Mesothelial cell of epicardium (in vitro differentiated cells): ENCODE data around the gene SLC22A2. TPM values are rescaled to one million over a fixed set of nuclear protein-coding genes. Genes with fewer than 3 reads are reported as not detected.

ENCODE experiments used
- DNase-seq, 2 experiments: peaks; one replicate each; pipeline ENCODE4 v3.0.0; 2021; ENCODE audit warnings: low spot score in 2 of 2; ENCODE audit not compliant: unreplicated experiment in 2 of 2
- H3K27ac Mint-ChIP-seq: 2 replicates; pipeline ENCODE4 v1.8.0; 2021; ENCODE audit warnings: mixed read lengths
- H3K27me3 Mint-ChIP-seq: 2 replicates; pipeline ENCODE4 v1.8.0; 2021; ENCODE audit warnings: low read depth, mixed read lengths
- H3K36me3 Mint-ChIP-seq: 2 replicates; pipeline ENCODE4 v1.8.0; 2021; ENCODE audit warnings: mixed read lengths
- H3K4me1 Mint-ChIP-seq: 2 replicates; pipeline ENCODE4 v1.8.0; 2021; ENCODE audit warnings: mixed read lengths
- H3K4me3 Mint-ChIP-seq: 2 replicates; pipeline ENCODE4 v1.8.0; 2021; ENCODE audit warnings: mild to moderate bottlenecking, moderate library complexity, mixed read lengths
- H3K9me3 Mint-ChIP-seq: 2 replicates; pipeline ENCODE4 v1.8.0; 2021; ENCODE audit warnings: mixed read lengths
- total RNA-seq: library from RNA; stranded (reverse); gene quantifications from 3 replicates; pipeline ENCODE4 v1.2.1, GENCODE V29; 2021
- TF ChIP-seq, protein P1 (sequence below): fragments of 200-600 bp; sonication (generic); IDR thresholded peaks from one replicate; pipeline ENCODE4 v1.5.0; 2021; ENCODE audit warnings: antibody characterized with exemption; ENCODE audit not compliant: unreplicated experiment

The SLC22A2 gene
- total RNA-seq, 1 donor from 2014 or later = 0.07 TPM

DNA sequence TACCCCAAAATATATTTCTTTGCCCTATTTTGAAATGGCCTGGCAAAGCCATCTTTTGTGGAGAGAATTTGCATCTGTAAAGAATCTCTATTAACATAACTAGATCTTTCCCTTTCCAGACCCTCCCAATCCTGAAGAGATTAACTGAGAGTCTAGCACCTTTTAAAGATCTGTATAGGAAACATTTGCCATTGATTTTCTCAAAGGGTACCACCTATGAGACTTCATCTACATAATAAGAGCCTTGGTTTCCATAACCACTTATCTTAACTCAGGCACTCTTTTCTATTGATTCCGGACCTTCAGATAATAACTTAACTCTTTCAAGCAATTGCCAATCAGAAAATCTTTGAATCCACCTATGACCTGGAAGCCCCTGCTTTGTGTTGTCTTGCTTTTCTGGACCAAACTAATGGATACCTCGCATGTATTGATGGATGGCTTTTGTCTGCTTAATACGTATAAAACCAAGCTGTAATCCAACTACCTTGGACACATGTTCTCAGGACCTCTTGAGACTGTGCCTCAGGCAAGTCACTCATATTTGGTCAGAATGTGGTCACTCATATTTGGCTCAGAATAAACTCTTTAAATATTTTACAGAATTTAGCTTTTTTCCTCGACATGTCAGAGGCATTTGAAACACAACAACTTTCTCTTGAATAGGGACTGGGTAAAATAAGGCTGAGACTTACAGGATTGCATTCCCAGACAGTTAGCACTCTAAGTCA is 31.4 kb downstream of the SLC22A2 start:
- peaks cover 8% of the 10 kb centered on the region for H3K9me3 Mint-ChIP-seq
- H3K27me3 Mint-ChIP-seq = no peaks in the 10 kb centered on the region
- H3K27ac Mint-ChIP-seq = no peak overlapping the region
- H3K4me3 Mint-ChIP-seq = no peak overlapping the region
- H3K4me1 Mint-ChIP-seq = no peaks in the 10 kb centered on the region
- TF ChIP-seq, protein P1, sequence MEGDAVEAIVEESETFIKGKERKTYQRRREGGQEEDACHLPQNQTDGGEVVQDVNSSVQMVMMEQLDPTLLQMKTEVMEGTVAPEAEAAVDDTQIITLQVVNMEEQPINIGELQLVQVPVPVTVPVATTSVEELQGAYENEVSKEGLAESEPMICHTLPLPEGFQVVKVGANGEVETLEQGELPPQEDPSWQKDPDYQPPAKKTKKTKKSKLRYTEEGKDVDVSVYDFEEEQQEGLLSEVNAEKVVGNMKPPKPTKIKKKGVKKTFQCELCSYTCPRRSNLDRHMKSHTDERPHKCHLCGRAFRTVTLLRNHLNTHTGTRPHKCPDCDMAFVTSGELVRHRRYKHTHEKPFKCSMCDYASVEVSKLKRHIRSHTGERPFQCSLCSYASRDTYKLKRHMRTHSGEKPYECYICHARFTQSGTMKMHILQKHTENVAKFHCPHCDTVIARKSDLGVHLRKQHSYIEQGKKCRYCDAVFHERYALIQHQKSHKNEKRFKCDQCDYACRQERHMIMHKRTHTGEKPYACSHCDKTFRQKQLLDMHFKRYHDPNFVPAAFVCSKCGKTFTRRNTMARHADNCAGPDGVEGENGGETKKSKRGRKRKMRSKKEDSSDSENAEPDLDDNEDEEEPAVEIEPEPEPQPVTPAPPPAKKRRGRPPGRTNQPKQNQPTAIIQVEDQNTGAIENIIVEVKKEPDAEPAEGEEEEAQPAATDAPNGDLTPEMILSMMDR = no peak
- DNase-seq = no peak
- H3K36me3 Mint-ChIP-seq = no peaks in the 10 kb centered on the region

DNA sequence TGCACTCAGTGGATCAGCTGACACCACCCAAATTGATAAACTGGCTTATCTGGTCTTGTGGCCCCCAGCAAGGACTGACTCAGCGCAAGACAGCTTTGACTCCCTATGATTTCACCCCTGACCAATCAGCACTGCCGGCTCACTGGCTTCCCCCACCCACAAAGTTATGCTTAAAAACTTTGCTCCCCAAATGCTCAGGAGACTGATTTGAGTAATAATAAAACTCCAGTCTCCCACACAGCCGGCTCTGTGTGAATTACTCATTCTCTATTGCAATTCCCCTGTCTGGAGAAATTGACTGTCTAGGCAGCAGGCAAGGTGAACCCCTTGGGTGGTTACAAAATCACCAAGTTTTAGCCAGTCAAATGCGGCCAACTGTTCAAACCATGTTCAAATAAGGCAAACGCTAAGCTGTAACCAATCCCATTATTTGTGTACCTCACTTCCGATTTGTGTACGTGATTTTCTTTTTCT is 32.5 kb downstream of the SLC22A2 start:
- TF ChIP-seq, protein P1 = no peak
- Mint-ChIP-seq H3K27me3 (no peaks in the 10 kb centered on the region), H3K36me3 (no peaks in the 10 kb centered on the region), H3K4me1 (no peaks in the 10 kb centered on the region), H3K9me3 (peaks cover 8% of the 10 kb centered on the region), H3K27ac (no peak overlapping the region), H3K4me3 (no peak overlapping the region)
- no peak for DNase-seq

DNA sequence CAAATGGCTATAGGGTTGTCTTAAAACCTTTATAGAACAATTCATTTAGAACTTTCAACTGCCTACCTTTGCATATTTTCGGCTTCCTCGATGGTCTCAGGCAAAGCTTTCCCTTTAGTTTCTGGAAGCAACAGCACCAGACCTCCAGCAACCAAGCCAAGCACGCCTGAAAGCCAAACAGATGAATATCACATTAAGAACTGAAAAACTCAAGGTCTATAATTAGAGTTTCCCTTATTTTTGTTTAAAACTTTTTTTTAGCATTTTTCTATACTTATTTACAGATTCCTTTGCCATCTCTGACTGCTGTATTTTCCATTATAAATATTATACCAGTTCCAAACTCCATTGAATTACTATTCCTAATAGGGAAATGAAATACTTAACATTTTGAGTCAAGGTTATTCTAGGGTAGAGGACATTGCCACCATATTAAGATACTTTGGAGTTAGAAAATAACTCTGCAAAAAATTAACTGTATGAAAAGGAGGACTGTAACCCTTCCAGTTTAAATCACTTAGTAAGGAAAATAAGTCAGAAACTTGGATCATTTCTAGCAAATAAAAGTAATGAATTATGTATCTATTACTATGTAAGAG is 33.9 kb downstream of the SLC22A2 start:
- Mint-ChIP-seq H3K27ac (no peak overlapping the region), H3K4me3 (no peak overlapping the region), H3K4me1 (no peaks in the 10 kb centered on the region), H3K9me3 (peaks cover 6% of the 10 kb centered on the region), H3K27me3 (no peaks in the 10 kb centered on the region), H3K36me3 (no peaks in the 10 kb centered on the region)
- no peak for DNase-seq
- TF ChIP-seq, protein P1 = no peak

DNA sequence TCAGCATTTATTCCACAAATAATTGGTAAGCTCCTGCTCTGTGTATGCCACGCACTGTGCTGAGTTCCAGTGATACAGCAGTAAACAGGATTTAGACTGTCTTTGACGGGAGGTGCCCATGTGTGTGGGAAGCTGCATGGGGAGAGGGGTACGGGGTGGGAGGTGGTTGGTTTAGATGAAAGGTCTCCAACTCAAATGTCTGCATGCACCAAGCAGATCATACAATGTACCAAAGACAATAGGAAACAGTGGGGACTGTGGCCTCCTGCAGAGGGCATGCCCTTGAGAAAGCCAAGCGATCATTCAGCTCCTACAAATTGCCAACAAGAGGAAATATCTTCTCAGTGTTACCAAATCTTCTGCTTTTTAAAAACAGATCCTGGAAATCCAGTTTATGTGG is 36.1 kb downstream of the SLC22A2 start:
- peaks cover 8% of the 10 kb centered on the region for H3K27me3 Mint-ChIP-seq
- no peak for DNase-seq
- no peak overlapping the region for H3K27ac Mint-ChIP-seq
- no peak overlapping the region for H3K4me3 Mint-ChIP-seq
- no peaks in the 10 kb centered on the region for H3K4me1 Mint-ChIP-seq
- no peaks in the 10 kb centered on the region for H3K36me3 Mint-ChIP-seq
- H3K9me3 Mint-ChIP-seq = peaks cover 4% of the 10 kb centered on the region
- TF ChIP-seq, protein P1 = no peak

DNA sequence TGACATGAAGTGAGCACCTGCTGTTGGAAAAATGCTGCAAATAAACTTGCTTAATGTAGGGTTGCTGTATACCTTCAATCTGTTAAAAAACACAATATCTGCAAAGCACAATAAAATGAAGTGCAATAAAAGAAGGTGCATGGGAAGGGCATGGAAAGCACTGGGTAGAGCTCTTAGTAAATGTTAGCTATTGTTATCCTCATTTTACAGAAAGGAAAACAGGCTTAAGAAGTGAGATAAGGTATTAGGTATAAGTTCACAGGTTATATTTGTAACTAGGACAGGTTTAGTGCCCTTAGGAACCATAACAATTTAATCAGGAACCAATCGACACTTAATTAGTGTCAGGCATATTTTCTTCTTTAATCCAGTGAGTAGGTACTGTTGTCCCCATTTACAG is 36.7 kb downstream of the SLC22A2 start:
- TF ChIP-seq, protein P1 = no peak
- peaks cover 4% of the 10 kb centered on the region for H3K9me3 Mint-ChIP-seq
- H3K27me3 Mint-ChIP-seq = peaks cover 8% of the 10 kb centered on the region
- no peaks in the 10 kb centered on the region for H3K4me1 Mint-ChIP-seq
- no peak overlapping the region for H3K27ac Mint-ChIP-seq
- no peak overlapping the region for H3K4me3 Mint-ChIP-seq
- H3K36me3 Mint-ChIP-seq = no peaks in the 10 kb centered on the region
- no peak for DNase-seq
